IMR-90 (cell line): Measurements from ENCODE around the gene CHMP1B. TPM values are rescaled to one million over a fixed set of nuclear protein-coding genes. Genes with fewer than 3 reads are reported as not detected.
A peak's percentile ranks its signal among the peaks of the same experiment; 100 is the strongest.

ENCODE experiments used
- ATAC-seq: fragments of 200-7000 bp; cut with Tn5 transposase; 2 replicates; pipeline ENCODE4 v1.9.1; 2020; ENCODE audit warnings: low read depth, mild to moderate bottlenecking, moderate library complexity
- BruUV-seq: library from RNA; stranded (reverse); fragments of 400-500 nt; replicated peaks from 2 replicates; lab custom pipeline; 2021; lab: Mats Ljungman, UMichigan
- CTCF ChIA-PET: fragments of 300-600 bp; formaldehyde crosslinking; extraction: SDS; loops from one replicate; lab custom pipeline; 2021; ENCODE audit warnings: antibody characterized with exemption; lab: Yijun Ruan, JAX
- POLR2A ChIA-PET: fragments of 300-600 bp; sonication (Branson Sonifier 250); formaldehyde crosslinking; loops from one replicate; lab custom pipeline; 2022; ENCODE audit warnings: antibody characterized with exemption; ENCODE audit not compliant: unreplicated experiment; lab: Charles Lee
- DNase-seq: peaks from one replicate; pipeline ENCODE4 v3.0.0; 2013
- H2AFZ ChIP-seq: replicated peaks from 2 replicates; pipeline ENCODE3; 2013; ENCODE audit warnings: low read length, mild to moderate bottlenecking; ENCODE audit not compliant: poor library complexity
- H2AK5ac ChIP-seq: 2 replicates; pipeline ENCODE4 v1.6.1; 2013; ENCODE audit warnings: low read depth, low read length, inconsistent platforms
- H2AK9ac ChIP-seq: replicated peaks from 2 replicates; pipeline ENCODE3; 2013; ENCODE audit warnings: mild to moderate bottlenecking, low read depth, low read length, moderate library complexity; ENCODE audit not compliant: poor library complexity
- H2BK120ac ChIP-seq: 2 replicates; pipeline ENCODE4 v1.6.1; 2013; ENCODE audit warnings: low read depth, low read length, inconsistent platforms
- H2BK15ac ChIP-seq: 3 replicates; pipeline ENCODE4 v1.6.1; 2013; ENCODE audit warnings: low read depth, low read length, inconsistent platforms
- H2BK20ac ChIP-seq: 2 replicates; pipeline ENCODE4 v1.6.1; 2013; ENCODE audit warnings: low read depth, mild to moderate bottlenecking, inconsistent platforms, low read length, moderate library complexity
- H2BK5ac ChIP-seq: 2 replicates; pipeline ENCODE4 v1.6.1; 2013; ENCODE audit warnings: mild to moderate bottlenecking, low read depth, low read length, inconsistent platforms; ENCODE audit not compliant: poor library complexity, severe bottlenecking
- H3K14ac ChIP-seq: replicated peaks from 2 replicates; pipeline ENCODE4 v1.6.1; 2013; ENCODE audit warnings: low read depth, low read length, inconsistent platforms
- H3K18ac ChIP-seq: 2 replicates; pipeline ENCODE4 v1.6.1; 2013; ENCODE audit warnings: low read depth, low read length, control low read depth
- H3K23ac ChIP-seq: 2 replicates; pipeline ENCODE4 v1.6.1; 2013; ENCODE audit warnings: low read depth, low read length, inconsistent platforms
- H3K27ac ChIP-seq: 2 replicates; pipeline ENCODE4 v1.5.1; 2013; ENCODE audit warnings: mild to moderate bottlenecking, control low read depth, low read length; ENCODE audit not compliant: insufficient read depth
- H3K27me3 ChIP-seq: 2 replicates; pipeline ENCODE4 v1.6.1; 2013; ENCODE audit warnings: low read length; ENCODE audit not compliant: control insufficient read depth, insufficient read depth
- H3K36me3 ChIP-seq: 2 replicates; pipeline ENCODE4 v1.6.1; 2013; ENCODE audit warnings: low read length, mixed read lengths; ENCODE audit not compliant: control insufficient read depth, insufficient read depth
- H3K4ac ChIP-seq: 2 replicates; pipeline ENCODE4 v1.6.1; 2013; ENCODE audit warnings: low read depth, low read length, inconsistent platforms
- H3K4me1 ChIP-seq: 2 replicates; pipeline ENCODE4 v1.6.1; 2013; ENCODE audit warnings: low read length, mixed read lengths; ENCODE audit not compliant: control insufficient read depth, insufficient read depth
- H3K4me2 ChIP-seq: 2 replicates; pipeline ENCODE4 v1.6.1; 2013; ENCODE audit warnings: low read depth, mild to moderate bottlenecking, control low read depth, low read length, moderate library complexity
- H3K4me3 ChIP-seq: 2 replicates; pipeline ENCODE4 v1.5.1; 2013; ENCODE audit warnings: low read depth, mild to moderate bottlenecking, control low read depth, low read length, moderate library complexity; ENCODE audit not compliant: insufficient read depth
- H3K56ac ChIP-seq: 2 replicates; pipeline ENCODE4 v1.6.1; 2013; ENCODE audit warnings: low read length, inconsistent platforms; ENCODE audit not compliant: insufficient read depth; ENCODE audit errors: extremely low read depth
- H3K79me1 ChIP-seq, 2 experiments: 2 replicates each; pipeline ENCODE4 v1.6.1; 2013; ENCODE audit warnings: low read length in 2 of 2, inconsistent platforms in 1 of 2, low read depth in 1 of 2
- H3K9ac ChIP-seq: 2 replicates; pipeline ENCODE4 v1.6.1; 2013; ENCODE audit warnings: low read depth, low read length, control low read depth
- H3K9me1 ChIP-seq: 2 replicates; pipeline ENCODE4 v1.6.1; 2013; ENCODE audit warnings: low read length, inconsistent platforms; ENCODE audit not compliant: insufficient read depth
- H3K9me3 ChIP-seq: 2 replicates; pipeline ENCODE4 v1.6.1; 2013; ENCODE audit warnings: low read length; ENCODE audit not compliant: control insufficient read depth, insufficient read depth
- H4K20me1 ChIP-seq: 2 replicates; pipeline ENCODE4 v1.6.1; 2013; ENCODE audit warnings: low read length, inconsistent platforms; ENCODE audit not compliant: insufficient read depth
- H4K5ac ChIP-seq: 2 replicates; pipeline ENCODE4 v1.6.1; 2013; ENCODE audit warnings: mild to moderate bottlenecking, low read depth, low read length, control low read depth
- H4K8ac ChIP-seq, 2 experiments: 2 replicates each; pipeline ENCODE4 v1.6.1; 2013; ENCODE audit warnings: low read depth in 2 of 2, low read length in 2 of 2, control low read depth in 1 of 2, inconsistent platforms in 1 of 2
- H4K91ac ChIP-seq: 2 replicates; pipeline ENCODE4 v1.6.1; 2013; ENCODE audit warnings: low read depth, low read length, inconsistent platforms; ENCODE audit not compliant: insufficient read depth
- BHLHE40 ChIP-seq: fragments of 150-350 bp; IDR thresholded peaks from 2 replicates; pipeline ENCODE4 v1.6.1; 2016; ENCODE audit warnings: mild to moderate bottlenecking, low read depth, low read length
- CEBPB ChIP-seq: IDR thresholded peaks from 2 replicates; pipeline ENCODE4 v1.6.1; 2012; ENCODE audit warnings: low read depth, low read length, improper control_type of control experiment
- CHD1 ChIP-seq: IDR thresholded peaks from 2 replicates; pipeline ENCODE4 v1.6.1; 2012; ENCODE audit warnings: low read depth, low read length, improper control_type of control experiment
- CTCF ChIP-seq: conservative IDR thresholded peaks from 2 replicates; pipeline ENCODE4 v1.5.1; 2012; ENCODE audit warnings: mild to moderate bottlenecking, low read depth, low read length, improper control_type of control experiment
- ELK1 ChIP-seq: fragments of 150-350 bp; IDR thresholded peaks from 2 replicates; pipeline ENCODE4 v1.6.1; 2016; ENCODE audit warnings: low read depth, mild to moderate bottlenecking, low read length, moderate library complexity, borderline replicate concordance
- FOS ChIP-seq: fragments of 150-350 bp; IDR thresholded peaks from 2 replicates; pipeline ENCODE4 v1.6.1; 2016; ENCODE audit warnings: low read depth, low read length
- MAFK ChIP-seq: IDR thresholded peaks from 2 replicates; pipeline ENCODE4 v1.6.1; 2012; ENCODE audit warnings: low read depth, low read length, improper control_type of control experiment
- MAZ ChIP-seq: IDR thresholded peaks from 2 replicates; pipeline ENCODE4 v1.6.1; 2012; ENCODE audit warnings: low read depth, mild to moderate bottlenecking, low read length, improper control_type of control experiment, moderate library complexity, borderline replicate concordance
- MXI1 ChIP-seq: IDR thresholded peaks from 2 replicates; pipeline ENCODE4 v1.6.1; 2012; ENCODE audit warnings: low read depth, mild to moderate bottlenecking, low read length, moderate library complexity, borderline replicate concordance
- NFE2L2 ChIP-seq: fragments of 150-350 bp; IDR thresholded peaks from 2 replicates; pipeline ENCODE4 v1.6.1; 2016; ENCODE audit warnings: low read depth, mild to moderate bottlenecking, low read length
- POLR2A ChIP-seq: IDR thresholded peaks from 2 replicates; pipeline ENCODE4 v1.6.1; 2012; ENCODE audit warnings: mild to moderate bottlenecking, low read depth, low read length
- RAD21 ChIP-seq: IDR thresholded peaks from 2 replicates; pipeline ENCODE4 v1.6.1; 2012; ENCODE audit warnings: low read length, improper control_type of control experiment
- RFX5 ChIP-seq: IDR thresholded peaks from 2 replicates; pipeline ENCODE4 v1.8.0; 2012; ENCODE audit warnings: low read depth, mild to moderate bottlenecking, low read length, moderate library complexity
- SMC3 ChIP-seq: fragments of 150-350 bp; IDR thresholded peaks from 2 replicates; pipeline ENCODE4 v1.6.1; 2016; ENCODE audit warnings: low read depth, mild to moderate bottlenecking, antibody characterized with exemption, low read length, moderate library complexity
- USF2 ChIP-seq: fragments of 150-350 bp; IDR thresholded peaks from 2 replicates; pipeline ENCODE4 v1.6.1; 2017; ENCODE audit warnings: mild to moderate bottlenecking, antibody characterized with exemption, low read length, low read depth
- WGBS, 2 experiments: methylation state at CpG; one replicate each; pipeline versions ENCODE4 v1.1.5 to v1.1.7; 2013; ENCODE audit warnings: missing lambda C conversion rate in 2 of 2; ENCODE audit not compliant: insufficient read length in 1 of 2; ENCODE audit errors: extremely low coverage in 2 of 2; 5-methylcytosine and 5-hydroxymethylcytosine counted together
- dilution Hi-C: fragments of 300-500 bp; cut with HindIII; formaldehyde crosslinking; loops from one replicate; pipeline ENCODE4 v1.14.3; 2018; ENCODE audit warnings: low sequenced_read_pairs; ENCODE audit not compliant: unreplicated experiment
- in situ Hi-C: fragments of 300-500 bp; cut with MboI; formaldehyde crosslinking; loops from 3 replicates; pipeline ENCODE4 v1.14.3; 2019; ENCODE audit warnings: low sequenced_read_pairs, inconsistent platforms, mixed read lengths
- intact Hi-C: fragments of 100-400 bp; cut with micrococcal nuclease; formaldehyde crosslinking; loops from 2 replicates; pipeline ENCODE4 v1.10.0; 2022
- polyA plus RNA-seq, 3 experiments: library from polyadenylated mRNA; depleted of rRNA; stranded (reverse); fragments of >200 nt; gene quantifications; 2 replicates each; pipeline ENCODE4 v1.2.3, GENCODE V29; 2012; ENCODE audit warnings: low replicate concordance in 1 of 3
- total RNA-seq: library from RNA; depleted of rRNA; stranded (reverse); fragments of >200 nt; gene quantifications from 2 replicates; pipeline ENCODE4 v1.2.3, GENCODE V29; 2012

CHMP1B gene
- total and polyA plus RNA-seq, 2 of the 4 experiments (the other 2 are of a cell fraction) = 21.1 to 39.4 TPM

GRCh38 chr18:11902522-11903292 is 51.5 kb downstream of the CHMP1B start:
- no peak overlapping the region for H2AK9ac ChIP-seq
- ATAC-seq (peak; percentile 51), DNase-seq (peak; percentile 56)
- peaks cover 12% of the 10 kb centered on the region for H3K9me1 ChIP-seq
- peaks cover 4% of the 10 kb centered on the region for H3K4me1 ChIP-seq
- no peak overlapping the region for H3K27ac ChIP-seq
- H3K36me3 ChIP-seq = peaks cover 6% of the 10 kb centered on the region
- POLR2A ChIA-PET = no interaction called here
- H4K5ac ChIP-seq = no peak overlapping the region
- H2AFZ ChIP-seq = no peak overlapping the region
- H3K56ac ChIP-seq = no peak overlapping the region
- H3K27me3 ChIP-seq = no peaks in the 10 kb centered on the region
- H3K4ac ChIP-seq = no peak overlapping the region
- no CpG with 5 or more reads among the region's 7 CpGs for WGBS, 2 experiments
- H2AK5ac ChIP-seq = no peak overlapping the region
- H3K14ac ChIP-seq = no peak overlapping the region; the same call in 1 of the 2 replicates
- no peak overlapping the region for H3K4me2 ChIP-seq
- no peaks in the 10 kb centered on the region for H3K9me3 ChIP-seq
- no peak overlapping the region for H2BK15ac ChIP-seq
- no peak overlapping the region for H2BK120ac ChIP-seq
- no peak overlapping the region for H3K4me3 ChIP-seq
- no peak overlapping the region for H4K91ac ChIP-seq
- no peak overlapping the region for H4K8ac ChIP-seq
- CTCF ChIA-PET = no interaction called here
- no peak overlapping the region for H2BK5ac ChIP-seq
- dilution Hi-C loops = no loop called here
- H4K20me1 ChIP-seq = no peaks in the 10 kb centered on the region
- no TSS peak for BruUV-seq
- TF ChIP-seq FOS = no peak
- no peak for TF ChIP-seq MXI1
- TF ChIP-seq CTCF = no peak
- TF ChIP-seq MAZ = no peak
- no peak for TF ChIP-seq NFE2L2
- TF ChIP-seq BHLHE40 = no peak
- no peak for TF ChIP-seq RAD21
- no peak for TF ChIP-seq MAFK
- TF ChIP-seq RFX5 = no peak
- no peak for TF ChIP-seq CHD1
- no peak for TF ChIP-seq USF2
- TF ChIP-seq ELK1 = no peak
- no peak for TF ChIP-seq SMC3
- no peak for TF ChIP-seq POLR2A
- no peak for TF ChIP-seq CEBPB
- no peak overlapping the region for H3K23ac ChIP-seq
- in situ Hi-C loops = no loop called here
- H3K79me1 ChIP-seq = peaks cover 14 to 19% of the 10 kb centered on the region in 2 experiments; a peak in 3 of 4 replicates
- no peak overlapping the region for H3K18ac ChIP-seq
- no peak overlapping the region for H3K9ac ChIP-seq
- intact Hi-C loops = no loop called here
- no peak overlapping the region for H2BK20ac ChIP-seq
